HCT116 (cell line): Measurements from ENCODE around the gene PRPS1L1. TPM values are rescaled to one million over a fixed set of nuclear protein-coding genes. Genes with fewer than 3 reads are reported as not detected.
A peak's percentile ranks its signal among the peaks of the same experiment; 100 is the strongest.

Experiments
- ATAC-seq: fragments of 200-7000 bp; cut with Tn5 transposase; 2 replicates; pipeline ENCODE4 v1.9.1; 2020; ENCODE audit warnings: mild to moderate bottlenecking, moderate library complexity
- BruUV-seq: library from RNA; stranded (reverse); fragments of 400-500 nt; replicated peaks from 2 replicates; lab custom pipeline; 2021; lab: Mats Ljungman, UMichigan
- CTCF ChIA-PET: fragments of 300-600 bp; sonication (Branson Sonifier 250); formaldehyde crosslinking; loops from one replicate; lab custom pipeline; 2021; ENCODE audit warnings: antibody characterized with exemption; lab: Charles Lee
- POLR2A ChIA-PET: fragments of 300-600, 350-600 bp; sonication (Branson Sonifier 250); formaldehyde crosslinking; loops from one replicate; lab custom pipeline; 2021; ENCODE audit warnings: antibody characterized with exemption; lab: Charles Lee
- RAD21 ChIA-PET, 2 experiments: fragments of 300-600 bp; sonication (Branson Sonifier 250); formaldehyde crosslinking; loops; one replicate each; lab custom pipeline; 2023; ENCODE audit warnings: low total read pairs in 2 of 2; ENCODE audit not compliant: uncharacterized antibody in 2 of 2, unreplicated experiment in 2 of 2, low non-redundant PET in 1 of 2; lab: Charles Lee
- DNase-seq: peaks from one replicate; pipeline ENCODE4 v3.0.0-alpha.2; 2010; ENCODE audit warnings: low read depth, low spot score
- H2AFZ ChIP-seq: fragments of 200-600 bp; shearing (Covaris generic), sonication (generic); 2 replicates; pipeline ENCODE4 v1.6.1; 2017; ENCODE audit warnings: low read depth, mixed run types, mixed read lengths, antibody characterized with exemption, low read length; ENCODE audit not compliant: poor library complexity, severe bottlenecking
- H3K27ac ChIP-seq: 2 replicates; pipeline ENCODE4 v1.5.1; 2012; ENCODE audit warnings: low read depth, low read length
- H3K27me3 ChIP-seq: fragments of 200-600 bp; sonication (generic); 2 replicates; pipeline ENCODE4 v1.6.1; 2016; ENCODE audit warnings: mixed run types, low read length, mixed read lengths; ENCODE audit not compliant: insufficient read depth
- H3K36me3 ChIP-seq, 2 experiments: fragments of 200-500 bp in 1 of 2; fragments of 200-600 bp in 1 of 2; sonication (Bioruptor generic) in 1 of 2; sonication (generic) in 1 of 2; 2 replicates each; pipeline versions ENCODE4 v1.5.1 to v1.6.1; 2014 to 2016; ENCODE audit warnings: low read length in 2 of 2, inconsistent platforms in 1 of 2, mixed read lengths in 1 of 2, mixed run types in 1 of 2; ENCODE audit not compliant: insufficient read depth in 2 of 2, control insufficient read depth in 1 of 2
- H3K4me1 ChIP-seq, 2 experiments: fragments of 200-600 bp in 1 of 2; sonication (generic) in 1 of 2; 2 replicates each; pipeline versions ENCODE4 v1.5.1 to v1.6.1; 2012 to 2017; ENCODE audit warnings: low read length in 2 of 2, inconsistent platforms in 1 of 2, mild to moderate bottlenecking in 1 of 2, mixed read lengths in 1 of 2, mixed run types in 1 of 2, moderate library complexity in 1 of 2; ENCODE audit not compliant: insufficient read depth in 2 of 2, control insufficient read depth in 1 of 2
- H3K4me2 ChIP-seq: fragments of 200-600 bp; sonication (generic); 2 replicates; pipeline ENCODE4 v1.6.1; 2017; ENCODE audit warnings: mixed run types, low read length, mixed read lengths
- H3K4me3 ChIP-seq, 2 experiments: fragments of 200-600 bp in 1 of 2; sonication (generic) in 1 of 2; replicated peaks in 1 of 2; 2 replicates each; pipeline ENCODE4 v1.5.1; 2011 to 2016; ENCODE audit warnings: low read length in 2 of 2, control low read depth in 1 of 2, low read depth in 1 of 2, mild to moderate bottlenecking in 1 of 2, mixed read lengths in 1 of 2, mixed run types in 1 of 2
- H3K79me2 ChIP-seq: fragments of 200-600 bp; sonication (generic); 2 replicates; pipeline ENCODE4 v1.6.1; 2017; ENCODE audit warnings: mild to moderate bottlenecking, mixed run types, low read length, moderate library complexity, mixed read lengths; ENCODE audit not compliant: insufficient read depth
- H3K9ac ChIP-seq: fragments of 200-600 bp; sonication (generic); 2 replicates; pipeline ENCODE4 v1.6.1; 2016; ENCODE audit warnings: low read length, mixed read lengths
- H3K9me2 ChIP-seq: fragments of 200-600 bp; sonication (generic), shearing (Covaris generic); 2 replicates; pipeline ENCODE4 v1.6.1; 2017; ENCODE audit warnings: mixed run types, mild to moderate bottlenecking, moderate library complexity; ENCODE audit not compliant: insufficient read depth
- H3K9me3 ChIP-seq, 2 experiments: fragments of 200-500 bp in 1 of 2; fragments of 200-600 bp in 1 of 2; sonication (Bioruptor generic) in 1 of 2; sonication (generic) in 1 of 2; 2 replicates each; pipeline ENCODE4 v1.6.1; 2014 to 2017; ENCODE audit warnings: low read length in 2 of 2, mixed read lengths in 2 of 2, inconsistent platforms in 1 of 2, low read depth in 1 of 2, mild to moderate bottlenecking in 1 of 2, mixed run types in 1 of 2, moderate library complexity in 1 of 2; ENCODE audit not compliant: control insufficient read depth in 1 of 2, insufficient read depth in 1 of 2
- H4K20me1 ChIP-seq: fragments of 200-600 bp; sonication (generic), shearing (Covaris generic); 2 replicates; pipeline ENCODE4 v1.6.1; 2017; ENCODE audit warnings: mixed run types, mild to moderate bottlenecking, moderate library complexity; ENCODE audit not compliant: insufficient read depth
- ELF1 ChIP-seq: IDR thresholded peaks from 2 replicates; pipeline ENCODE4 v1.6.1; 2012; ENCODE audit warnings: low read depth, borderline replicate concordance
- RAD21 ChIP-seq: IDR thresholded peaks from 2 replicates; pipeline ENCODE4 v1.6.1; 2012; ENCODE audit warnings: low read depth, mild to moderate bottlenecking
- TCF7L2 ChIP-seq: IDR thresholded peaks from 2 replicates; pipeline ENCODE4 v1.7.0; 2011; ENCODE audit warnings: borderline replicate concordance, inconsistent platforms; ENCODE audit not compliant: insufficient read depth, insufficient read length; ENCODE audit errors: extremely low read depth
- ZNF274 ChIP-seq: fragments of 200-500 bp; sonication (Bioruptor generic); IDR thresholded peaks from 2 replicates; pipeline ENCODE4 v1.6.1; 2014; ENCODE audit warnings: mild to moderate bottlenecking, low read depth, low read length, inconsistent platforms
- intact Hi-C: fragments of 100-400 bp; cut with micrococcal nuclease; formaldehyde crosslinking; loops from 2 replicates; pipeline ENCODE4 v1.10.0; 2022
- total RNA-seq: library from RNA; stranded (reverse); gene quantifications from one replicate; pipeline ENCODE4 v1.2.1, GENCODE V29; 2021; ENCODE audit not compliant: unreplicated experiment
- TF ChIP-seq, protein P1 (sequence below), 3 experiments: fragments of 200-600 bp in 1 of 3; sonication (generic) in 1 of 3; IDR thresholded peaks in 2 of 3; conservative IDR thresholded peaks in 1 of 3; 2 replicates each; pipeline ENCODE4 v1.5.1; 2012 to 2017; ENCODE audit warnings: low read depth in 2 of 3, low read length in 2 of 3, antibody characterized with exemption in 1 of 3, borderline replicate concordance in 1 of 3, control low read depth in 1 of 3, mild to moderate bottlenecking in 1 of 3, mixed read lengths in 1 of 3, mixed run types in 1 of 3, moderate library complexity in 1 of 3; ENCODE audit not compliant: insufficient read depth in 1 of 3

Gene PRPS1L1
- total RNA-seq, 1 experiment from 2014 or later: not detected

DNA sequence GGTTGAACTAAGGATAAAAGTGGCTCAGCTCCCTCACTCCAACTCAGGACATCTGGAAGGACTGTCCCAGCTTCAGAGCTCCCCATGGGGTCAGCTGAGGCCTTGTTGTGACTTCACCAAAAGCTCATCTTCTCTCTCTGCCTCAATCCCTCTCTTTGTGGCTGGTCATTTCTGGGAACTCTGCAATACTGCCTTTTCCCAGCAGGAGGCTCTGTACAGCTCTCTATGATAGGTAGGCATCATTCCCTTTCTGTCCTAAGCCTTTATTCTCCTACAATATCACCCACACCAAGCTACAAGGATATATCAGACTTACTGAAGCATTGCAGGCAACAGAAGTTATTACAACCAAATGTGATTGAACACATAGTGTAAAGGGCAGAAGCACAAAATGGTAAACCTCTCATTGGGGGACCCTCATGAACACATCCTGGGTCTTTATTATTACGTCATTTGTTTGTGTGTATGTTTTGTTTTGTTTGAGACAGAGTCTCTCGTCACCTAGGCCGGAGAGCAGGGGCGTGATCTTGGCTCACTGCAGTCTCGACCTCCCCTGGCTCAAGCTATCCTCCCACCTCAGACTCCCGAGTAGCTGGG, 36.7 kb upstream of the PRPS1L1 start:
- Histone ChIP-seq H3K9me3 (no peaks in the 10 kb centered on the region), H3K4me3 (no peak overlapping the region), H3K27me3 (no peaks in the 10 kb centered on the region), H3K27ac (no peak overlapping the region), H3K36me3 (no peaks in the 10 kb centered on the region), H3K4me1 (no peaks in the 10 kb centered on the region), H3K4me2 (no peak overlapping the region), H3K9me2 (no peaks in the 10 kb centered on the region), H3K9ac (no peak overlapping the region), H3K79me2 (no peaks in the 10 kb centered on the region), H4K20me1 (no peaks in the 10 kb centered on the region), H2AFZ (no peak overlapping the region)
- no peak for DNase-seq
- peak; percentile 88 for ATAC-seq
- intact Hi-C loops: no loop called here
- CTCF ChIA-PET: interaction anchor here (0.6 to 1.9 kb wide), 11 partner anchors 9 to 358 kb away, joined by 3 to 7 read pairs (median 4); no protein-coding TSS in a partner anchor
- RAD21 ChIA-PET: no interaction called here
- BruUV-seq: no TSS peak
- POLR2A ChIA-PET: interaction anchor here (0.8 kb wide), 1 partner anchor 13 kb away, joined by 3 read pairs; no protein-coding TSS in a partner anchor
- TF ChIP-seq TCF7L2 (no peak), ZNF274 (no peak), ELF1 (no peak), RAD21 (peak; percentile 36; the same call in 1 of the 2 replicates)
- TF ChIP-seq, protein P1, sequence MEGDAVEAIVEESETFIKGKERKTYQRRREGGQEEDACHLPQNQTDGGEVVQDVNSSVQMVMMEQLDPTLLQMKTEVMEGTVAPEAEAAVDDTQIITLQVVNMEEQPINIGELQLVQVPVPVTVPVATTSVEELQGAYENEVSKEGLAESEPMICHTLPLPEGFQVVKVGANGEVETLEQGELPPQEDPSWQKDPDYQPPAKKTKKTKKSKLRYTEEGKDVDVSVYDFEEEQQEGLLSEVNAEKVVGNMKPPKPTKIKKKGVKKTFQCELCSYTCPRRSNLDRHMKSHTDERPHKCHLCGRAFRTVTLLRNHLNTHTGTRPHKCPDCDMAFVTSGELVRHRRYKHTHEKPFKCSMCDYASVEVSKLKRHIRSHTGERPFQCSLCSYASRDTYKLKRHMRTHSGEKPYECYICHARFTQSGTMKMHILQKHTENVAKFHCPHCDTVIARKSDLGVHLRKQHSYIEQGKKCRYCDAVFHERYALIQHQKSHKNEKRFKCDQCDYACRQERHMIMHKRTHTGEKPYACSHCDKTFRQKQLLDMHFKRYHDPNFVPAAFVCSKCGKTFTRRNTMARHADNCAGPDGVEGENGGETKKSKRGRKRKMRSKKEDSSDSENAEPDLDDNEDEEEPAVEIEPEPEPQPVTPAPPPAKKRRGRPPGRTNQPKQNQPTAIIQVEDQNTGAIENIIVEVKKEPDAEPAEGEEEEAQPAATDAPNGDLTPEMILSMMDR (IDR thresholded peaks at IDR 0.05 in 2 of 3, conservative IDR thresholded peaks at IDR 0.05 in 1 of 3; ENCODE audit: borderline replicate concordance in 1 of 3, insufficient read depth in 1 of 3, low read depth in 2 of 3, low read length in 2 of 3): peak; percentile 20 to 65 (median 65); a peak in 4 of 6 replicates
